DND-41 (cell line): ENCODE measurements around the gene KLK2.
A peak's percentile ranks its signal among the peaks of the same experiment; 100 is the strongest.

Experiments
- ATAC-seq: fragments of 200-7000 bp; cut with Tn5 transposase; 3 replicates; pipeline ENCODE4 v1.9.1; 2021; ENCODE audit warnings: low read depth; ENCODE audit not compliant: insufficient read depth
- DNase-seq: peaks from one replicate; pipeline ENCODE4 v3.0.0-alpha.2; 2020
- H2AFZ ChIP-seq: 2 replicates; pipeline ENCODE4 v1.6.0; 2012; ENCODE audit warnings: low read depth, low read length
- H3K27ac ChIP-seq: 2 replicates; pipeline ENCODE4 v1.5.1; 2012; ENCODE audit warnings: low read length, inconsistent platforms
- H3K27me3 ChIP-seq: fragments of 200-600 bp; sonication (generic); 2 replicates; pipeline ENCODE4 v1.6.0; 2012; ENCODE audit warnings: low read length, mild to moderate bottlenecking, inconsistent platforms; ENCODE audit not compliant: insufficient read depth, poor library complexity
- H3K36me3 ChIP-seq: 2 replicates; pipeline ENCODE4 v1.5.1; 2012; ENCODE audit warnings: low read length, inconsistent platforms; ENCODE audit not compliant: insufficient read depth
- H3K4me1 ChIP-seq: 2 replicates; pipeline ENCODE4 v1.5.1; 2012; ENCODE audit warnings: mild to moderate bottlenecking, low read length; ENCODE audit not compliant: insufficient read depth
- H3K4me2 ChIP-seq: 2 replicates; pipeline ENCODE4 v1.6.0; 2012; ENCODE audit warnings: mild to moderate bottlenecking, moderate library complexity, low read length, inconsistent platforms; ENCODE audit not compliant: insufficient read depth
- H3K4me3 ChIP-seq, 2 experiments: fragments of 200-600 bp in 1 of 2; shearing (Covaris generic) in 1 of 2; 2 replicates each; pipeline ENCODE4 v1.5.1; 2012 to 2016; ENCODE audit warnings: inconsistent platforms in 2 of 2, low read length in 2 of 2, mild to moderate bottlenecking in 2 of 2, low read depth in 1 of 2, moderate library complexity in 1 of 2
- H3K79me2 ChIP-seq: 2 replicates; pipeline ENCODE4 v1.6.0; 2012; ENCODE audit warnings: low read length, inconsistent platforms; ENCODE audit not compliant: insufficient read depth
- H3K9ac ChIP-seq: 2 replicates; pipeline ENCODE4 v1.6.0; 2012; ENCODE audit warnings: low read depth, mild to moderate bottlenecking, inconsistent platforms, low read length, moderate library complexity
- H3K9me3 ChIP-seq: 2 replicates; pipeline ENCODE4 v1.5.1; 2012; ENCODE audit warnings: low read length, moderate library complexity, mild to moderate bottlenecking, inconsistent platforms; ENCODE audit not compliant: insufficient read depth, severe bottlenecking
- H4K20me1 ChIP-seq: 2 replicates; pipeline ENCODE4 v1.6.0; 2012; ENCODE audit warnings: low read length; ENCODE audit not compliant: insufficient read depth
- CTCF ChIP-seq: IDR thresholded peaks from 2 replicates; pipeline ENCODE4 v1.5.1; 2012; ENCODE audit warnings: borderline replicate concordance, low read length, moderate library complexity, mild to moderate bottlenecking; ENCODE audit not compliant: poor library complexity, severe bottlenecking; ENCODE audit errors: extremely low read depth
- EZH2 ChIP-seq: IDR thresholded peaks from 3 replicates; pipeline ENCODE4 v1.6.1; 2012; ENCODE audit warnings: borderline replicate concordance, low read depth, mild to moderate bottlenecking, moderate library complexity, low read length, inconsistent platforms; ENCODE audit not compliant: severe bottlenecking

The KLK2 gene

DNA sequence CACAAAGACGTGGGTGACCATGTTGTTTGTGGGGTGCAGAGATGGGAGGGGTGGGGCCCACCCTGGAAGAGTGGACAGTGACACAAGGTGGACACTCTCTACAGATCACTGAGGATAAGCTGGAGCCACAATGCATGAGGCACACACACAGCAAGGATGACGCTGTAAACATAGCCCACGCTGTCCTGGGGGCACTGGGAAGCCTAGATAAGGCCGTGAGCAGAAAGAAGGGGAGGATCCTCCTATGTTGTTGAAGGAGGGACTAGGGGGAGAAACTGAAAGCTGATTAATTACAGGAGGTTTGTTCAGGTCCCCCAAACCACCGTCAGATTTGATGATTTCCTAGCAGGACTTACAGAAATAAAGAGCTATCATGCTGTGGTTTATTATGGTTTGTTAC lies 5.6 kb downstream of the KLK2 start:
- Histone ChIP-seq H3K9ac (no peak overlapping the region), H3K27ac (no peak overlapping the region), H3K79me2 (no peaks in the 10 kb centered on the region), H3K4me2 (no peak overlapping the region), H3K27me3 (peaks cover 13% of the 10 kb centered on the region), H3K36me3 (no peaks in the 10 kb centered on the region), H2AFZ (no peak overlapping the region), H3K4me1 (no peaks in the 10 kb centered on the region), H3K9me3 (no peaks in the 10 kb centered on the region), H3K4me3 (no peak overlapping the region), H4K20me1 (0 out of 2 replicates have a peak, but pooled peaks cover 5% of the 10 kb centered on the region)
- no peak for ATAC-seq
- TF ChIP-seq EZH2 = no peak
- no peak for TF ChIP-seq CTCF
- no peak for DNase-seq

- Histone ChIP-seq H3K79me2 (no peaks in the 10 kb centered on the region), H3K27me3 (peaks cover 18% of the 10 kb centered on the region), H3K36me3 (no peaks in the 10 kb centered on the region), H3K4me3 (no peak overlapping the region), H3K4me2 (no peak overlapping the region), H3K27ac (no peak overlapping the region), H4K20me1 (0 out of 2 replicates have a peak, but pooled peaks cover 5% of the 10 kb centered on the region), H2AFZ (no peak overlapping the region), H3K4me1 (no peaks in the 10 kb centered on the region), H3K9me3 (no peaks in the 10 kb centered on the region), H3K9ac (no peak overlapping the region)
- ATAC-seq (no peak), DNase-seq (no peak)
- TF ChIP-seq CTCF (no peak), EZH2 (no peak)
Measured at GRCh38 chr19:50880241-50880640, 7.0 kb downstream of the KLK2 start.

- Histone ChIP-seq H3K27me3 (peaks cover 12% of the 10 kb centered on the region), H3K36me3 (no peaks in the 10 kb centered on the region), H3K79me2 (no peaks in the 10 kb centered on the region), H4K20me1 (0 out of 2 replicates have a peak, but pooled peaks cover 5% of the 10 kb centered on the region), H3K27ac (no peak overlapping the region), H3K4me2 (no peak overlapping the region), H3K9me3 (no peaks in the 10 kb centered on the region), H2AFZ (no peak overlapping the region), H3K4me3 (no peak overlapping the region), H3K4me1 (no peaks in the 10 kb centered on the region), H3K9ac (no peak overlapping the region)
- peak; percentile 24 for TF ChIP-seq CTCF
- no peak for TF ChIP-seq EZH2
- ATAC-seq (no peak), DNase-seq (no peak)
Measured at GRCh38 chr19:50882188-50882587, 8.9 kb downstream of the KLK2 start.

- H4K20me1 ChIP-seq = no peaks in the 10 kb centered on the region
- no peak for TF ChIP-seq CTCF
- no peak for TF ChIP-seq EZH2
- H3K27me3 ChIP-seq = peaks cover 11% of the 10 kb centered on the region
- H2AFZ ChIP-seq = no peak overlapping the region
- DNase-seq (no peak), ATAC-seq (no peak)
- no peaks in the 10 kb centered on the region for H3K36me3 ChIP-seq
- no peak overlapping the region for H3K4me2 ChIP-seq
- no peaks in the 10 kb centered on the region for H3K79me2 ChIP-seq
- H3K9me3 ChIP-seq = peaks cover 1% of the 10 kb centered on the region
- H3K4me1 ChIP-seq = no peaks in the 10 kb centered on the region
- no peak overlapping the region for H3K4me3 ChIP-seq
- H3K27ac ChIP-seq = no peak overlapping the region
- H3K9ac ChIP-seq = no peak overlapping the region
Measured at GRCh38 chr19:50889638-50890037, 16.4 kb downstream of the KLK2 start.
